ENCODE measurements around the gene EP400.

Gene EP400

DNA sequence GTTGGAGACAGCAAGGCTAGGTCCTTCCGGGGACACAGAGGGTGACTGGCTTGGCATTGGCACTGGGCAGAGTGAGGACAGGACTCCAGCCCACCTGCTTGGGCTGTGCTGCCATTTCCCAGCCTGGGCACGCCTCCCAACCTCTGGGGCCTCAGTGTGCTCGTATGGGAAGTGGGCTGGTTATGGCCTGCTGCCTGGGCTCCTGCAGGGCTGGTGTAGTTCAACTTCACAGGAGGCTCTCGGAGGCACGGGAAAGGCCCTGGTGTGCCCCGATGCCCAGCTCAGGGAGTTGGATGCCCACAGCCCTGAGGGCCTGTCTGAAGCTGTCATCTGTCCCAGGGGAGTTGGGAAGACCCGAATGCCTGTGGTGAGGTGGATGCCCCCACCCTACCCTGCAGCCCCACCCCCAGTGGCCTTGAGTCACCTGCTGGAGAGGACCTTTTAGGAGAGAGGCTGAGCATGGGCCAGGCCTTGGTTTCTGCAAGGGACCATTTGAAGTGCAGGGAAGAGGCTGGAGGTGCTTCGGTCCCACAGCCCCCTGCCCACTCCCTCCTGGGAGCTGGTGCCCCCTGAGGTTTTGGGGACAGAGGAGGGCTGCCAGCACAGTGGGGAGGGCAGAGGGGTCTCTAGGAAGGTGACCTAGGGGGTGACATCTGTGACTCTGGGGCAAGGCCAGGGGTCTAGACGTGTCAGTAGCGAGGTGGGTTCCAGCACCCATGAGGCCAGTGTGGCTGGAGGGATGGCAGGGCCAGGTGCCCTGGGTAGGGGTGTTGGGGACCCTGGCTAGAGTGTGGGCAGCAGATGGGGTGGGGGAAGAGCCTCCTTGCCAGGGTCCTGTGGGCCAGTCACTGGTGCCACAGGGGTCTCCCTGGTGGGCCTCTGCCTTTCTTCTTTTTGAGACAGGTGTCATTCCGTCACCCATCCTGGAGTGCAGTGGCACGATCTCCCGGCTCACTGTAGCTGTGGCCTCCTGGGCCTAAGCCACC lies 46.2 kb upstream of the EP400 start:
- DNase-seq, result no peak
- peaks cover 15% of the 10 kb centered on the region for H3K36me3 ChIP-seq
- no peaks in the 10 kb centered on the region for H3K27me3 ChIP-seq (ENCODE audit: insufficient read depth, low read depth, severe bottlenecking)
- TF ChIP-seq, protein P1, sequence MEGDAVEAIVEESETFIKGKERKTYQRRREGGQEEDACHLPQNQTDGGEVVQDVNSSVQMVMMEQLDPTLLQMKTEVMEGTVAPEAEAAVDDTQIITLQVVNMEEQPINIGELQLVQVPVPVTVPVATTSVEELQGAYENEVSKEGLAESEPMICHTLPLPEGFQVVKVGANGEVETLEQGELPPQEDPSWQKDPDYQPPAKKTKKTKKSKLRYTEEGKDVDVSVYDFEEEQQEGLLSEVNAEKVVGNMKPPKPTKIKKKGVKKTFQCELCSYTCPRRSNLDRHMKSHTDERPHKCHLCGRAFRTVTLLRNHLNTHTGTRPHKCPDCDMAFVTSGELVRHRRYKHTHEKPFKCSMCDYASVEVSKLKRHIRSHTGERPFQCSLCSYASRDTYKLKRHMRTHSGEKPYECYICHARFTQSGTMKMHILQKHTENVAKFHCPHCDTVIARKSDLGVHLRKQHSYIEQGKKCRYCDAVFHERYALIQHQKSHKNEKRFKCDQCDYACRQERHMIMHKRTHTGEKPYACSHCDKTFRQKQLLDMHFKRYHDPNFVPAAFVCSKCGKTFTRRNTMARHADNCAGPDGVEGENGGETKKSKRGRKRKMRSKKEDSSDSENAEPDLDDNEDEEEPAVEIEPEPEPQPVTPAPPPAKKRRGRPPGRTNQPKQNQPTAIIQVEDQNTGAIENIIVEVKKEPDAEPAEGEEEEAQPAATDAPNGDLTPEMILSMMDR (IDR thresholded peaks at IDR 0.05; ENCODE audit: low read depth, low read length), result no peak
- H3K4me3 ChIP-seq (ENCODE audit: low read depth, low read length), result no peak overlapping the region
- no peaks in the 10 kb centered on the region for H3K9me3 ChIP-seq (ENCODE audit: severe bottlenecking)
- H3K27ac ChIP-seq, result no peak overlapping the region

DNA sequence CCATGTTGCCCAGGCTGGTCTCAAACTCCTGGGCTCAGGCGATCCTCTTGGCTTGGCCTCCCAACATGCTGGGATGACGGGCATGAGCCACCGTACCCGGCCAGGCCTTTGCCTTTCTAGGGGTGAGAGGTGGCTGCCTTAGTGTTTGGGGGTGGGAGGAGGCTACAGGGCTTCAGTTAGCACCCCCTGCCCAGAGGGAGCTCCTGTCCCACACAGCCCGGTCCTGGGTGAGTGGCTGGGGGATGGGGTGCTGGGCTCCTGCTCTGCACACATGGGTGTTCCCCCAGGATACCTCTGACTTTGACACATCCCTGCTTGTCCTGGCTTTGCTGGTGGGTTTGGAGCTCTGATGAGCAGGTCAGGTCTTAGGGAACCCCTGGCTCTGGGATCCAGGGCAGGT lies 45.4 kb upstream of the EP400 start:
- Histone ChIP-seq H3K9me3 (ENCODE audit: severe bottlenecking) (no peaks in the 10 kb centered on the region), H3K4me3 (ENCODE audit: low read depth, low read length) (no peak overlapping the region), H3K27me3 (ENCODE audit: insufficient read depth, low read depth, severe bottlenecking) (no peaks in the 10 kb centered on the region), H3K36me3 (peaks cover 23% of the 10 kb centered on the region), H3K27ac (no peak overlapping the region)
- TF ChIP-seq, protein P1 (IDR thresholded peaks at IDR 0.05; ENCODE audit: low read depth, low read length), result no peak
- no peak for DNase-seq

DNA sequence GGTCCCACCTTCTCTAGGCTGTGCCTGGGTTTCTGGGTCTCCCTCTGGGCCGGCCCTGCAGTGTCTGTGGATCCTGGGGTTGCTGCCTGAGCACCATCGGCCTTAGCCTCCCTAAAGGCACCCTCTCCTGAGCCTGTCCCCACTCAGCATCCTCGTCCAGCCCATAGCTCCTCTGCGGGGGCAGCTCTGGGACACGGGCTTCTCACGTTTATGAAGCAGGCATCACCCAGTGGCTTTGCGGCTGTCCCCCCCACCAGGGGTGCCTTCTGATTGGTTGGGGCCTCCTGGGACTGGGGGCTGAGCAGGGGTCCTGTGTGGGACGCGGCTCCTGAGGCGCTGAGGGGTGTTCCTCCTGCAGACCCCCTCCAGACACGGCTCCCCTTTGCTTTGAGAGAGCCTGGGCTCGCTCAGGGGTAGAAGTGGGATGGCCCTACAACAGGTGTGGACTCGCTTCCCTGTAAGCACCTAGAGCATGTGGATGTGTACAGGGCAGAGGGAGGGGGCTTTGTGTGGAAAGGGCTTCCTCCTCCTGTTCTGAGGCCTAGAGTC lies 44.6 kb upstream of the EP400 start:
- no peak for DNase-seq
- Histone ChIP-seq H3K9me3 (ENCODE audit: severe bottlenecking) (no peaks in the 10 kb centered on the region), H3K27ac (no peak overlapping the region), H3K4me3 (ENCODE audit: low read depth, low read length) (no peak overlapping the region), H3K36me3 (peaks cover 31% of the 10 kb centered on the region), H3K27me3 (ENCODE audit: insufficient read depth, low read depth, severe bottlenecking) (no peaks in the 10 kb centered on the region)
- TF ChIP-seq, protein P1 (IDR thresholded peaks at IDR 0.05; ENCODE audit: low read depth, low read length), result no peak

DNA sequence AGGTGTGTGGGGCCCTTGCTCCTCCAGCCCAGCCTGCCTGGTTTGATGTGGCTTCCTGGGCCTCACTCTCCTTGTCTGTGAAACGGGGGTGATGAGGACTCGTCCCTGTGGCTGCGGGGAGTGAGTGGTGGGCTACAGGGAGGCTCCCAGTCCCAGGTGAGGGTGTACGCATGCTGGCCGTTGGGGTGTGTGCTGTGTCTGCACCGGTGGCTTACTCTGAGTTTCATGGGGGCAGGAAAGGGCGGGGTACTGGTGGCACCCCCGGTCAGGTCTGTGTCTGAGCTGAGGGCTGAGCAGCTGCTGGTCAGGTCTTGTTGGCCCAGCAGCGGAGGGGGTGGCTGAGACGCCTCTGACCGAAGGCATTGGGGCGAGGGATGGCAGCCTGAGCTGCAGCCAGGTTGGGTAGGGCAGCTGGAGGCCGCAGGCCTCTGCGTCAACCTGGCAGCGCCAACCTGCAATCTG lies 44.1 kb upstream of the EP400 start:
- no peak overlapping the region for H3K4me3 ChIP-seq (ENCODE audit: low read depth, low read length)
- no peaks in the 10 kb centered on the region for H3K27me3 ChIP-seq (ENCODE audit: insufficient read depth, low read depth, severe bottlenecking)
- no peak for DNase-seq
- TF ChIP-seq, protein P1 (IDR thresholded peaks at IDR 0.05; ENCODE audit: low read depth, low read length), result no peak
- peaks cover 34% of the 10 kb centered on the region for H3K36me3 ChIP-seq
- no peaks in the 10 kb centered on the region for H3K9me3 ChIP-seq (ENCODE audit: severe bottlenecking)
- no peak overlapping the region for H3K27ac ChIP-seq

DNA sequence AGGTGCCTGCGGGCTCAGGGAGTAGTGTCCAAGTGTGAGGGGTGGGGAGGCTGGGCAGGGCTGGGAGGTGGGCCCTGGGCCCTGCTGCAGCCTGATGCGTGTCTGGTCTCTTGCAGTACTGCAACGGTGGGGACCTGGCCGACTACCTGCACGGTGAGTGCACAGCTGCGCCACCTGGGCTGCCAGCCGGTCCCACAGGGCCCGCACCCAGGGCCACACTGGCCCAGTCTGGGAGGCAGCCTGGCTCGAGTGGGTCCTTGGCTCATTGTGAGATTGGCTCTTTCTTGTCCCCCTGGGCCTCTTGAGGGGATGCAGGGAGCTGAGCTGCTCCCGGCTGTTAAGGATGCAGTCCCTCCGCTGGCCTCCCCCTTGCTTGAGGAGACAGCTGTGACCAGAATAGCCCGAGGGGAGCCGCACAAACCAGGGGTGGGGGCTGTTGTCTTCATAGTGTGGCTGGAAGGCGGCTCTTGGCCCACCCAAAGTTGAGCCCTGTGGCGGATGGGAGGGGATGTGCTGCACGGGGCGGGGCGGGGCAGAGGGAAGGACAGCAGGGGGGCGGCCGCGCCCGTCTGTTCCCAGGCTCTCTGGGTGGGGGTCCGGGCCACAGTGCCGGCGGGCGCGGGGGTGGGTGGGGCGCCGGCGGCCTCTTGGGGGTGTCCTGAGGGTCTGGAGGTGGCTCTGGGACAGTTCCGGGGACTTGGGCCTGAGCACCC lies 42.2 kb upstream of the EP400 start:
- H3K27me3 ChIP-seq (ENCODE audit: insufficient read depth, low read depth, severe bottlenecking), result no peaks in the 10 kb centered on the region
- H3K4me3 ChIP-seq (ENCODE audit: low read depth, low read length), result no peak overlapping the region
- no peak for DNase-seq
- H3K9me3 ChIP-seq (ENCODE audit: severe bottlenecking), result no peaks in the 10 kb centered on the region
- H3K36me3 ChIP-seq, result peaks cover 53% of the 10 kb centered on the region
- TF ChIP-seq, protein P1 (IDR thresholded peaks at IDR 0.05; ENCODE audit: low read depth, low read length), result no peak
- H3K27ac ChIP-seq, result no peak overlapping the region
